Bronchial epithelial cell (primary cell): Measurements from ENCODE around the gene ZCCHC3. TPM values are rescaled to one million over a fixed set of nuclear protein-coding genes. Genes with fewer than 3 reads are reported as not detected.

Experiments
- DNase-seq: peaks from one replicate; pipeline ENCODE4 v3.0.0-alpha.2; 2010; ENCODE audit warnings: low read depth
- FAIRE-seq: peaks from 2 replicates; lab custom pipeline; 2011; peaks lifted over from hg19 to GRCh38; lab: Jason Lieb, UNC
- H3K27me3 ChIP-seq: 2 replicates; pipeline ENCODE4 v1.5.1; 2011; ENCODE audit warnings: low read length; ENCODE audit not compliant: control insufficient read depth, insufficient read depth
- H3K36me3 ChIP-seq: 2 replicates; pipeline ENCODE4 v1.5.1; 2011; ENCODE audit warnings: low read length; ENCODE audit not compliant: control insufficient read depth, insufficient read depth
- H3K4me3 ChIP-seq: 2 replicates; pipeline ENCODE4 v1.5.1; 2011; ENCODE audit warnings: mild to moderate bottlenecking, low read depth, low read length, control low read depth
- total RNA-seq: library from RNA; depleted of rRNA; stranded (reverse); fragments of >200 nt; gene quantifications from 2 replicates; pipeline ENCODE4 v1.2.1, GENCODE V29; 2014
- TF ChIP-seq, protein P1 (sequence below): IDR thresholded peaks from 2 replicates; pipeline ENCODE4 v1.5.1; 2011; ENCODE audit warnings: mild to moderate bottlenecking, moderate library complexity, low read length, control low read depth, inconsistent platforms; ENCODE audit not compliant: insufficient read depth, severe bottlenecking

ZCCHC3 gene
- total RNA-seq, 1 donor from 2014 or later = 9.7 TPM

DNA sequence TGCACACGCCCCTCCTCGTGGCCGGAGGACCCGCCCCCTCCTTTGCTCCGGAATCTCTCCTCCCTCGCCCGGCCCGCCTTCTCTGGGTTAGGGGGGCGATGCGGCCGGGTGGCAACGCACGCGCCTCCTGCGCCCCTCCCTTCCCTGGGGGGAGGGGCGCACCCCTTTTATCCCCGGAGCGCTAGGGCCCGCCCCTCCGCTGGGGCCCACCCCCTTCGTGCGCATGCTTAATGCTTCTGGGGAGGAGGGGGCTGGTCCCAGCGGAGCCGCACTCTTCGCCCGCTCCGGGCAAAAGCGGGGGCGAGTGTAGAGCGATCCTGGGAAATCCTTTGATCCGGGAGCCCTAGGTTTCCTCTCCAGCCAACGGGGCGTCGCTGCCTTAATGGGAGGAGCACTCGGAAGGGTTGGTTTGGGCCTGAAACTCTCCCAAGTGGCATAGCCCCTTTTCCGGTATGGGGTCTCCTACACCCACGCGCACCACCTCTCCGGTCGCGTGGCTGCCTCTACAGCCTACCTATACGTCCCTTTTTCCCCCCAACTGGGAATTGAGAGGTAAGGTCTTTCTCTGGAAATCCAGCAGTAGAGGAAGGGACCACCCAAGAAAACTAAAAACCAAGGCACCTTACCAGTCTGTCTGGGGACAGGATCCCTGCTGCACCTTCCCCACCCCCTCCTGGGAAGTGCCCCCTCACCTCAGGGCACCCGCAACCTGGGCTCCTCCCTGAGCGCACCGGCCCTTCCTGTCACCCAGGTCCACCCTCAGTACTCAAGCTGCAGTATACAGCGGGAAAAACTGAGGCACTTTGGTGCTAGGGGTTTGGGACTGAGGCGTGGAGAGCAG, 30.0 kb downstream of the ZCCHC3 start:
- Histone ChIP-seq H3K36me3 (no peaks in the 10 kb centered on the region), H3K4me3 (peak overlapping the region; percentile 67), H3K27me3 (no peaks in the 10 kb centered on the region)
- TF ChIP-seq, protein P1, sequence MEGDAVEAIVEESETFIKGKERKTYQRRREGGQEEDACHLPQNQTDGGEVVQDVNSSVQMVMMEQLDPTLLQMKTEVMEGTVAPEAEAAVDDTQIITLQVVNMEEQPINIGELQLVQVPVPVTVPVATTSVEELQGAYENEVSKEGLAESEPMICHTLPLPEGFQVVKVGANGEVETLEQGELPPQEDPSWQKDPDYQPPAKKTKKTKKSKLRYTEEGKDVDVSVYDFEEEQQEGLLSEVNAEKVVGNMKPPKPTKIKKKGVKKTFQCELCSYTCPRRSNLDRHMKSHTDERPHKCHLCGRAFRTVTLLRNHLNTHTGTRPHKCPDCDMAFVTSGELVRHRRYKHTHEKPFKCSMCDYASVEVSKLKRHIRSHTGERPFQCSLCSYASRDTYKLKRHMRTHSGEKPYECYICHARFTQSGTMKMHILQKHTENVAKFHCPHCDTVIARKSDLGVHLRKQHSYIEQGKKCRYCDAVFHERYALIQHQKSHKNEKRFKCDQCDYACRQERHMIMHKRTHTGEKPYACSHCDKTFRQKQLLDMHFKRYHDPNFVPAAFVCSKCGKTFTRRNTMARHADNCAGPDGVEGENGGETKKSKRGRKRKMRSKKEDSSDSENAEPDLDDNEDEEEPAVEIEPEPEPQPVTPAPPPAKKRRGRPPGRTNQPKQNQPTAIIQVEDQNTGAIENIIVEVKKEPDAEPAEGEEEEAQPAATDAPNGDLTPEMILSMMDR = no peak
- DNase-seq (peak; percentile 64), FAIRE-seq (no peak)

DNA sequence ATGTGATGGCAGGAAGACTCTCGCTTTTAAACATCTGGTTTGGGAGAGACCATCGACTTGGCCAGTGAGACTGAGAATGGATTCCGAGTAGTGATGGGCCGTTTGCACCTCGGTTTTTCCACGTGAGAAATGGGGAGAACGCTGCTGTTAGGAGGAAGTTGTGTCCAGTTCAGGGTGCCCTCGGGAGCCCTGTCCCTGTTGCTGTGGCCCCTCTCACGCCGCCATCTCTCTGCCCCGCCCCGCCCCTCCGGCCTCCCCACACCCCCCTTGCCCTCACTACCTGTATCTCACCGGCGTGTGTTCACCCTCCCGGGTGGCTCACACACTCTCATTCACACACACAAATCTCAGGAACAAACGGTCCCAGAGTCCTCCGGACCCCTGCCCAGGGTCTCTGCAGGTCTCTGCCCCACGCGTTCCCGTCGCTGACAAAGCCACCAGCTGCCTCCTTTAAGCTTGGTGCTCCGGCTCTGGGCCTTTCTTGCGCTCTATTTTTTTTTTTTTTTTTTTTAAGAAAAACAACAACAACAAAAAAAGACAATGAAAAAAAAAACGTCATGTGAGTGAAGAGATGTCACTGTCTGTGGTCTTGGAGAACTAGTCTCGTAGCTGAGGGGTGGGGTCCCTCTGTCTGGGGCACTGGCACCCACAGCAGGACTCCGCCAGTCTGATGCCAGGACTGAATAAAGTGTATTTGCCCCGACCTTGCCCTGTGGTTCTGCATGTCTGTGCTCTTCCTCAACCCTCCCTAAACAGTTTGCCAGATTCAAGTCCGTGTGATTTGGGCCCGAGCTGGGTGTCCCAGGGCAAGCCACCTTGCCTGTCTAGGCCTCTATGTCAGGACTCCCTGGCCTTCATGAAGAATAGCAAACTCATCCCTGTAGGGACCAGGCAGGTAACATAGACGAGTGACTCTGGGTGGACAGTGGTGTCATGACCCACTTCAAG, 30.9 kb downstream of the ZCCHC3 start:
- Histone ChIP-seq H3K36me3 (no peaks in the 10 kb centered on the region), H3K4me3 (peak overlapping the region; percentile 67), H3K27me3 (no peaks in the 10 kb centered on the region)
- DNase-seq (no peak), FAIRE-seq (no peak)
- TF ChIP-seq, protein P1 = no peak

DNA sequence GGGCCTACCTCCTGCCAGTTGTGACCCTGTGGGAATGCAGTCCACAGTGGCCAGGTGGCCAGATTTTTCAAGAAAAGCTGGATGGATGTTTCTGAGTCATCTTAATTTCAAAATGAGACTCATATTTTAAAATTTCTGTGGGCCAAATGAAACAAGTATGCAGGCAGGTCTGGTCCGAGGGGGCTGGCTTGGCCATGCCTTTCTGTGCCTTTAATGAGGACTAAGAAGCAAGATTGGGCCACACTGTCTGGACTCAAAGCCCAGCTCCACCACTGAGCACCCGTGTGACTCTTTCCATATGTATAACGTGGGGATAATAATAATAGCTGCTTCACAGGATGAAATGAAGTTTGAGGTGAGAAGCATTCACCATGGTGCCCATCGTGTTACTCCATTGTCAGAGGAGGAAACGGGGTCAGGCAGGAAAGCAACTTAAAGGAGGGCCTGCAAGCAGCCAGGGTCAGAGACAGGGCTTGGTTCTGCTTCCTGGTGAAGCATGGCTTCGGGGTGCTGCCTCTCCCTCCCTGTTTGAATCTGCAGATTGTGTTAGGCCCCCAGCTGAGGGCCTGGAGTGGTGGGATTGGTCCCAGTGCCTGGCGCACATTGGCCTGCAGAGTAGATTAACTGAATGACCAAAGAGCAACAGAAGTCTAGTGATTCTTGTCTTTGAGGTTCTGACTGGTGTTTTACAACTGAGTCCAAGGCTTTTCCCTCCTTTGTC, 31.8 kb downstream of the ZCCHC3 start:
- DNase-seq (no peak), FAIRE-seq (peak; percentile 18)
- Histone ChIP-seq H3K4me3 (no peak overlapping the region), H3K36me3 (no peaks in the 10 kb centered on the region), H3K27me3 (no peaks in the 10 kb centered on the region)
- TF ChIP-seq, protein P1 = no peak

DNA sequence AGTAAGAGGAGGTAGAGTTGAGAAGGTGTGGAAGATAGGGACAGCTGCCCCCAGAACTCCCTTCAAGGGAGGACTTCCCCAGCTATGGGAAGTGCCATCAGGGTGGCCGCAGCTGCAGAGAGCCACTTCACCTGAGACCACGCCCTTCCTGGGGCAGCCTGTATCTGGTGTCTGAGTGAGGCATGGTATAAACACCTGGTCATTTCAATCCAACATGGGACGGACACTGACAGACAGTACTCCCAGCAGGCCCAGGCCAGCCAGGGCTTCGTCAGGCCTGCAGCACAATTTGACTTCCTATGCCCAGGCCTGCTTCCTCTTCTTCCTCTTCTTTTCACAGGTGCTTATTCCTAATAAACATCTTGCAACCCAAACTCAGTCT, 32.5 kb downstream of the ZCCHC3 start:
- H3K4me3 ChIP-seq = no peak overlapping the region
- TF ChIP-seq, protein P1 = no peak
- DNase-seq (no peak), FAIRE-seq (no peak)
- H3K27me3 ChIP-seq = no peaks in the 10 kb centered on the region
- H3K36me3 ChIP-seq = no peaks in the 10 kb centered on the region

DNA sequence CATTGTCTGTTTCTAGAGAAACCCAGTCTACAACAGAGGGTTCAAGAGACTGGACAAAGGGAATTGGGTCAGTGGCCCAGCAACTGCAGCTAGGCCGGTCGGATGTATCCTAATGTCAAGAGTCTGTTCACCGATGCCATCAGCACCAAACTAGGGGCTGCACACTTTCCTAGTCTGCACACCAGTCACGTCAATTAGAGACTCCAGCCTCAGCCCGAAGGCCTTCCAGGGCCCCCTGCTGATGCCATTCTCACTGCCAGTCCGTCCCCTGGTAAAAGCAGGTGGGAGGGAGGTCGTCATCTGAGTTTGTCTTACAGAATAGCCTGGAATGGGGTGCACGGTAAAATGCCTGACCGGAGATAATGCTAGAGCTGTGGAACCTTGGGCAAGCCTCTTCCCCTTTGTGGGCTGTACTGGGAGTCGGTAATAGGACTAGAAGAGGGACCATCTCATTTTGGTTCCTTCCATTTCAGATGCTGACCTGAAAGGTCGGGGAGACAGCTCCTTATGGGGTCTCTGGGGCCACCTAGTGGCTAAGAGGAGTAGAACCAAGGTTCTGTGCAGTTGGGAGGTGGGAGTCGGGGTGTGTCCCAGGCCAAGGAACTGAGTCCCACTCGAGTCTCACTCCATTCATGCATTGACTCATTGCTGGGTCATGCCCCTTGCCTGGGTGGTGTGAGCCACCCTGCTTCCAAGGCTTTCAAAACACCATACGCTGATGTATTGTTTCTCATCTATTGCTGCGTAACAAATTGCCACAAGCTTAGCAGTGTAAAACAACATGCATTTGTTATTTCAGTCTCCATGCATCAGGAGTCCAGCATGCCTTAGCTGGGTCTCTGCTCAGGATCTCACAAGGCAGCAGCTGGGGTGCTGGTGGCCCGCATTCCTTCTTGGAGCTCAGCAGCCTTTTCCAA, 33.1 kb downstream of the ZCCHC3 start:
- Histone ChIP-seq H3K27me3 (no peaks in the 10 kb centered on the region), H3K4me3 (no peak overlapping the region), H3K36me3 (no peaks in the 10 kb centered on the region)
- TF ChIP-seq, protein P1 = peak; percentile 91
- FAIRE-seq (no peak), DNase-seq (peak; percentile 52)
